Right atrium auricular region (tissue), 2 donors: ENCODE data around the gene NR3C2. TPM values are rescaled to one million over a fixed set of nuclear protein-coding genes. Genes with fewer than 3 reads are reported as not detected.

Experiments used
- DNase-seq: peaks from one replicate; pipeline ENCODE4 v3.0.0-alpha.2; 2019; ENCODE audit warnings: low spot score
- H3K27ac ChIP-seq, 2 donors: fragments of 200-600 bp; sonication (generic); 1 replicate in 1 of 2; 2 replicates in 1 of 2; pipeline ENCODE4 v1.5.1; 2016 to 2019
- H3K27me3 ChIP-seq, 2 donors: fragments of 200-600 bp; sonication (generic); one replicate each; pipeline versions ENCODE4 v1.5.1 to v1.6.0; 2017 to 2019
- H3K36me3 ChIP-seq: fragments of 200-600 bp; sonication (generic); one replicate; pipeline ENCODE4 v1.5.1; 2016
- H3K4me1 ChIP-seq, 2 donors: fragments of 200-600 bp; sonication (generic); one replicate each; pipeline versions ENCODE4 v1.5.1 to v1.6.0; 2017 to 2019
- H3K4me3 ChIP-seq, 2 donors: fragments of 200-600 bp; sonication (generic); 1 replicate in 1 of 2; 2 replicates in 1 of 2; pipeline ENCODE4 v1.5.1; 2017 to 2019; ENCODE audit warnings: mild to moderate bottlenecking in 1 of 2, moderate library complexity in 1 of 2
- H3K9me3 ChIP-seq, 2 donors: fragments of 200-600 bp; sonication (generic); one replicate each; pipeline ENCODE4 v1.5.1; 2019
- CTCF ChIP-seq, 2 donors: fragments of 200-600 bp; sonication (generic); IDR thresholded peaks; one replicate each; pipeline ENCODE4 v1.5.1; 2019; ENCODE audit warnings: antibody characterized with exemption in 2 of 2
- total RNA-seq, 2 donors: library from RNA; depleted of rRNA; stranded (reverse); fragments of >200 nt; gene quantifications; one replicate each; pipeline ENCODE4 v1.1.0, GENCODE V29; 2016

The NR3C2 gene
- total RNA-seq, 2 donors from 2014 or later = 15.7 to 39.9 TPM

DNA sequence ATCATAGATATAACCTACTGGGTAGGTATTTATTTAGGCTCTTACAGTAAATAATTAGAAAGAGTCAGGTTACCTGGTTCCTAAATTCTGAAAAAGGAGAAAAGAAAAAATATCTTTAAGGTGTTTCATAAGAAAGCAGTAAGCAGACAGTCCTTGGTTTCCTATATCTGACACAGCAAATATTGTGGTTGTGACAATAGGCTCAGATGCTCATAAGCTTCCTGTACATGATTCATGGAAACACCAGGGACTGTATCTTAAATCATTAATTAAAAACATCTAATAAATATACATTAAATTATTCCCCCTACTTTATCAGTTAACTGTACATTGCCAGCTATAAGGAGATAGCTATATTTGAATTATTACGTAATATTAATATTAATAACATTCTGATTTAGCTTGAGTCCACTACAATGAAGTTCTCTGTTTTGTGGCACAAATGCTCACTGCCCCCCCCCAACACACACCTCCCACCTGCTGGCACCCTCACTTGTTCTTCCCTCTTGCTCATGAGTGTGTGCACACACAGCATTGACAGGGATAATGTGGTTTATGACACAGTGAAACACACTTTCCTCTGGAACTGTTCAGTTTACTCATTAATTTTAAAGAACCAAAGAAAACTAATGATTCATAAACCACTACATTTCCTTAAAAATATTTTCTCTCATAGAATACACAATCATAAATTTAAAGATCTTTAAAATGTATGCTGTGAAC lies 187.4 kb downstream of the NR3C2 start:
- no peak for TF ChIP-seq CTCF (IDR thresholded peaks at IDR 0.05)
- H3K27ac ChIP-seq = no peak overlapping the region
- H3K27me3 ChIP-seq = no peaks in the 10 kb centered on the region
- no peaks in the 10 kb centered on the region for H3K36me3 ChIP-seq
- peaks cover 0 to 7% of the 10 kb centered on the region in 2 donors for H3K4me1 ChIP-seq
- DNase-seq = no peak
- no peak overlapping the region for H3K4me3 ChIP-seq
- no peaks in the 10 kb centered on the region for H3K9me3 ChIP-seq

DNA sequence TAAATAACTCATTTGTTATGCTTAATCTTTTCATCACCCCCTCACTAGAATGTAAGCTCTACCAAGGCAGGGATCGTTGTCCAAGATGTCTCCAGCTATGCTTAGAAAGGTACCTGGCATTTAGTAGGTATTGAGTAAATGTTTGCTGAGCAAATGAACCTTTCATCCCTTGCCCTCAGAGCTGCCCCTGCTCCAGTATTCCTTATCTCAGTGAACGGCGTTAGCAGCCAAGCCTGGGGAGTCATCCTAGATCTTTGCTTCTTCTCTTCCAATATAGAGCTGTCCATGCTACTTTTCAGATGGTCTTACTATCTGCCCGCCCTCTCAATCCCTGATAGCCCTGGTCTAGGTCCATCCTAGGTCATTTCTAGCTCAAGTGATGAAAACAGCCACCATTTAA lies 188.4 kb downstream of the NR3C2 start:
- H3K27me3 ChIP-seq = no peaks in the 10 kb centered on the region
- H3K36me3 ChIP-seq = no peaks in the 10 kb centered on the region
- peaks cover 0 to 7% of the 10 kb centered on the region in 2 donors for H3K4me1 ChIP-seq
- no peak for TF ChIP-seq CTCF (IDR thresholded peaks at IDR 0.05)
- H3K9me3 ChIP-seq = no peaks in the 10 kb centered on the region
- no peak overlapping the region for H3K27ac ChIP-seq
- DNase-seq = no peak
- no peak overlapping the region for H3K4me3 ChIP-seq

GRCh38 chr4:148248824-148249223 lies 193.4 kb downstream of the NR3C2 start:
- H3K9me3 ChIP-seq = no peaks in the 10 kb centered on the region
- no peak for TF ChIP-seq CTCF (IDR thresholded peaks at IDR 0.05)
- no peaks in the 10 kb centered on the region for H3K27me3 ChIP-seq
- no peaks in the 10 kb centered on the region for H3K36me3 ChIP-seq
- H3K4me1 ChIP-seq = no peaks in the 10 kb centered on the region
- no peak overlapping the region for H3K4me3 ChIP-seq
- no peak for DNase-seq
- H3K27ac ChIP-seq = no peak overlapping the region

DNA sequence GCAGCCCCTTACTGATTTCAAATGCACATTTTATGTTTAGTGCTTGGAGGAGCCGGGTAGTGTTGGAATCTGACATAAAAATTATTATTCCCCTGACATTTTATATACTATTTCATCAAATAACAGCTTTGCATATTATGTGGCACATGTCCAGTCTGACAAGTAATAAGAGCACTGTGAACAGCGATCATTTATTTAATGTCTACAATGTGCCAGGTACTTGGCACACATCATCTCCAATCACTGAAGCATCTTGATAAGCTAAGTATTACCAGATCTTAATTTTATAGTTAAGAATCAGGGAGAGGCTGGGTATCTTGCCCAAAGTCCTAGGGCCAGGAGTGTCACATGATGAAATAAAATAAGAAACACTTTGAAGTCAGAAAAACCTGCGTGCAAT lies 197.2 kb downstream of the NR3C2 start:
- Histone ChIP-seq H3K4me1 (no peaks in the 10 kb centered on the region), H3K36me3 (no peaks in the 10 kb centered on the region), H3K4me3 (no peak overlapping the region), H3K27me3 (no peaks in the 10 kb centered on the region), H3K9me3 (no peaks in the 10 kb centered on the region), H3K27ac (no peak overlapping the region)
- DNase-seq = no peak
- no peak for TF ChIP-seq CTCF (IDR thresholded peaks at IDR 0.05)

DNA sequence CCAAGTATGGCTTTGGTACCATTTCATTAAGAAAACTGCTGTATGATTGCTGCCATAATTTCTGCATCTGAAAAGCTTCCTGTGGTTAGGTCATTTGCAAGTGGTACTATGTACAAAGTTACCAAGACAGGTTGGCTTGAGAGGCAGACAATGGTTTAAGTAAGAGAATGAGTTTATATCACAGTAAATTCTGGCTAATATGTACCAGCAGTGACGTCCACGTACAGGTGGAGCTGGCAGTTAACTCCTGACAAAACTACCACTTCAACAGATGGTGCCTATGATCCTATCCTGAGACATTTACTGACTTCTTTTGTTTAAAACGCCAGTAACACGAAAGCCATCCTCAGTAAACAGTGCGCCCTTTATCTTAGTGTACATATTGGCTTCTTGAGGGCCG lies 198.4 kb downstream of the NR3C2 start:
- H3K9me3 ChIP-seq = no peaks in the 10 kb centered on the region
- H3K36me3 ChIP-seq = no peaks in the 10 kb centered on the region
- no peak for DNase-seq
- H3K4me3 ChIP-seq = no peak overlapping the region
- no peaks in the 10 kb centered on the region for H3K27me3 ChIP-seq
- H3K4me1 ChIP-seq = peaks cover 0 to 6% of the 10 kb centered on the region in 2 donors
- no peak for TF ChIP-seq CTCF (IDR thresholded peaks at IDR 0.05)
- H3K27ac ChIP-seq = no peak overlapping the region

GRCh38 chr4:148240241-148240640 lies 202.0 kb downstream of the NR3C2 start:
- Histone ChIP-seq H3K4me1 (peaks cover 0 to 18% of the 10 kb centered on the region in 2 donors), H3K27me3 (no peaks in the 10 kb centered on the region), H3K27ac (no peak overlapping the region), H3K4me3 (no peak overlapping the region), H3K36me3 (no peaks in the 10 kb centered on the region), H3K9me3 (no peaks in the 10 kb centered on the region)
- no peak for TF ChIP-seq CTCF (IDR thresholded peaks at IDR 0.05)
- no peak for DNase-seq
